Retinal pigment epithelial cell (primary cell): Measurements from ENCODE around the gene CAB39.

ENCODE experiments used
- DNase-seq: peaks from one replicate; pipeline ENCODE4 v3.0.0-alpha.2; 2010; ENCODE audit warnings: low read depth
- H3K4me3 ChIP-seq: 2 replicates; pipeline ENCODE4 v1.5.1; 2011; ENCODE audit warnings: mild to moderate bottlenecking, low read length, control low read depth, moderate library complexity
- CTCF ChIP-seq: conservative IDR thresholded peaks from 2 replicates; pipeline ENCODE4 v1.5.1; 2011; ENCODE audit warnings: low read depth, low read length, control low read depth, inconsistent platforms

Gene CAB39

GRCh38 chr2:230761704-230762103, 49.1 kb downstream of the CAB39 start:
- no peak for DNase-seq
- no peak for TF ChIP-seq CTCF
- H3K4me3 ChIP-seq: no peak overlapping the region

GRCh38 chr2:230762317-230762896, 49.8 kb downstream of the CAB39 start:
- TF ChIP-seq CTCF: peak; percentile 69
- no peak for DNase-seq
- H3K4me3 ChIP-seq: no peak overlapping the region

GRCh38 chr2:230764346-230764745, 51.7 kb downstream of the CAB39 start:
- TF ChIP-seq CTCF: no peak
- DNase-seq: no peak
- H3K4me3 ChIP-seq: no peak overlapping the region

- TF ChIP-seq CTCF: no peak
- DNase-seq: no peak
Observed at GRCh38 chr2:230765611-230766300, 53.1 kb downstream of the CAB39 start.

GRCh38 chr2:230767862-230768388, 55.3 kb downstream of the CAB39 start:
- TF ChIP-seq CTCF: no peak
- no peak overlapping the region for H3K4me3 ChIP-seq
- DNase-seq: no peak

More at GRCh38 chr2:230765611-230766300, 53.1 kb downstream of the CAB39 start:
- no peak overlapping the region for H3K4me3 ChIP-seq

- no peak overlapping the region for H3K4me3 ChIP-seq
- DNase-seq: no peak
- no peak for TF ChIP-seq CTCF
Observed at GRCh38 chr2:230770804-230771203, 58.2 kb downstream of the CAB39 start.

- no peak for TF ChIP-seq CTCF
- DNase-seq: no peak
- H3K4me3 ChIP-seq: no peak overlapping the region
Observed at GRCh38 chr2:230772156-230772555, 59.5 kb downstream of the CAB39 start.
